ENCODE results near the gene DDX54.
"Not testable (repeated sequence)": the region's sequence is repeated elsewhere in the genome, so short reads cannot be mapped to it uniquely, and the experiment has no call there.

Gene DDX54

DNA sequence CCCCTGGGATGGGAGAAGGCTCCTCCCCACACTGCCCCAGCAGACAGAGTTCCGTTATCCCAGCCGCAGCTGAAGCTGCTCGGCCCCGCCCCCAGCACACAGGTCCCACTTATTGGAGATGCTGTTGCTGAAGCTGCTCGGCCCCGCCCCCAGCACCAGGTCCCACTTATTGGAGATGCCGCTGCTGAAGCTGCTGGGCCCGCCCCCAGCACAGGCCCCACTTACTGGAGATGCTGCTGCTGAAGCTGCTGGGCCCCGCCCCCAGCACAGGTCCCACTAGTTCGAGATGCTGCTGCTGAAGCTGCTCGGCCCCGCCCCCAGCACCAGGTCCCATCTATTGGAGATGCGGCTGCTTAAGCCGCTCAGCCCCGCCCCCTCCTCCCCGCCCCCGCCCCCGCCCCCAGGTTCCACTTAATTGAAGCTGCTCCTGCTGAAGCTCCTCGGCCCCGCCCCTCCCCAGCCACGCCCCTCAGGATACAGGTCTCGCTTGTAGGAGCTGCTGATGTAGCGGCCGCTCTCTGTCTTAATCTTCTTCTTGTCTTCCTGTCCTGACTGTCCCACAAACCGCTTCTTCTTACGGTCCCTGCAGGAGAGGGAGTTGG, 23.8 kb downstream of the DDX54 start:
- FAIRE-seq, result peak; percentile 11

DNA sequence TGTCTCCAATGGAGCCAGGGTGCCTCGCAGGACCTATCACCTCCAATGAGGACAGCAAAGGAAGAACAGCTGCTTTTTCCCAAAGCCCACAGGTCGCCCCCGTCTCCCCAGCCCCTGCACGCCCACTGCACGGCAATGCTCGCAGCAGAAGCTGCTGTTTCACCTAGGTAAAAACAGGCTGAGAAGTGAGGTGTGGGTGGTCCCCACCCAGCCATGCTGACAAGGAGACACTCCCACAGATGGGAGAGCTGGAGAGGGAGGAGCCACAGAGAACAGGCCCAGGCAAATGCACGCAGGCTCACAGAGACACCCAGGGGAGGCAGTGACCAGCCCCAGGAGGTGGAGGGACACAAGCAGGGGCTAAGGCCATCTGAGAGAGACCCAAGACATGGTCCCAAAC, 25.3 kb downstream of the DDX54 start:
- FAIRE-seq, result no peak

DNA sequence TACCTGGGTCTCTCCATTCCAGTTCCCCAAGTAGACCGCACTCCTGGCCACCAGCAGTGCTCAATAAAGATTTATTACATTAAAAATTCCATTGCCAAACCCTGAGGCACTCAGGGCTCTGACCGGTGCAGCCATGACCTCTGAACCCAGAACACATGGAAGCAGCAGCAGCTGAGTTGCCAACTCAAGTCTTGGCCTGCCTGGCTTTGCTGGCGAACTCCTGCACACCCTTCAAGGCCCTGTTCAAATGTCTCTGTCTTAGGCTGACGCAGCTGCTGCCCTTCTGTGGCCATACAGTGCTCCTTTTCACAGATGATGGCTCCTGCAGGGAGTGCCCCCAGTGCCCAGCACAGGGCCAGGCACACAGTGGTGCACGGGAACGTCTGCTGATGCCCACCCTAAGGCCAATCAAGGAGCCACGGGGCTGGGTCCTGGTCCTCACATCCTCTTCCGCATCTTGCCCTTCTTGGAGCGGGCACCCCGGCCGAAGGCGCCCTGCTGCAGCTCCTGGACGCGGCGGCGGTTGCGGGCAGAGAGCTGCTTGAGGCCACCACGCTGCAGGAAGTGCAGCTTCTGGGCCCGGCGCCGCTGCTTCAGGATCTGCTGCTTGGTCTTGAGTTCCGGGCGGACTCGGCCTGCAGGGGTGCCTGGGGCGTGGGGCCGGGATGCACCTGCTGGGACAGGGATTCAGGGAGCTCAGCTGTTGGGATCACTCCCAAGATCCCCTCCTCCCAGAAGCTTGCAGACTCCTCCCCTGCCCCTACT, 26.7 kb downstream of the DDX54 start:
- FAIRE-seq, result no peak

- FAIRE-seq, result no peak
These were observed 27.9 kb downstream of the DDX54 start for GRCh38 chr12:113157218-113157859.

- FAIRE-seq, result no peak
These were observed 29.6 kb downstream of the DDX54 start for GRCh38 chr12:113155646-113156045.

DNA sequence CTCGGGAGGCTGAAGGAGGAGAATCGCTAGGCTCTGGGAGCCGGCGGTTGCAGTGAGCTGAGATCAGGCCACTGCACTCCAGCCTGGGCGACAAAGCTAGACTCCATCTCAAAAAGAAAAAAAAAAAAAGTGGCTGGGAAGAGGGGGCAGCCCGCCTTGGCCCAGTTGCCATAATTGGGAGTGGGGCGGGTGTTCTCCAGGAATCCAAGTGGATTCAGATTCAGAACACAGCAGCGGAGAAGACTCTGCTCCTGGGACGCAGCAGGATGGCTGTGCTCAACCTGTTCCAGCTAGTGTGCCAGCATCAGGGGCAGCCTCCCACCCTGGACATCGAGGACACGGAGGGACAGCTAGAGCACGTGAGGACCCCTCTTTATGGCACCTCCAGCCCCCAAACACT, 30.2 kb downstream of the DDX54 start:
- FAIRE-seq, result no peak

- no peak for FAIRE-seq
These were observed 30.8 kb downstream of the DDX54 start for GRCh38 chr12:113154351-113154973.

- peak; percentile 20 for FAIRE-seq
These were observed 32.2 kb downstream of the DDX54 start for GRCh38 chr12:113152835-113153814.

DNA sequence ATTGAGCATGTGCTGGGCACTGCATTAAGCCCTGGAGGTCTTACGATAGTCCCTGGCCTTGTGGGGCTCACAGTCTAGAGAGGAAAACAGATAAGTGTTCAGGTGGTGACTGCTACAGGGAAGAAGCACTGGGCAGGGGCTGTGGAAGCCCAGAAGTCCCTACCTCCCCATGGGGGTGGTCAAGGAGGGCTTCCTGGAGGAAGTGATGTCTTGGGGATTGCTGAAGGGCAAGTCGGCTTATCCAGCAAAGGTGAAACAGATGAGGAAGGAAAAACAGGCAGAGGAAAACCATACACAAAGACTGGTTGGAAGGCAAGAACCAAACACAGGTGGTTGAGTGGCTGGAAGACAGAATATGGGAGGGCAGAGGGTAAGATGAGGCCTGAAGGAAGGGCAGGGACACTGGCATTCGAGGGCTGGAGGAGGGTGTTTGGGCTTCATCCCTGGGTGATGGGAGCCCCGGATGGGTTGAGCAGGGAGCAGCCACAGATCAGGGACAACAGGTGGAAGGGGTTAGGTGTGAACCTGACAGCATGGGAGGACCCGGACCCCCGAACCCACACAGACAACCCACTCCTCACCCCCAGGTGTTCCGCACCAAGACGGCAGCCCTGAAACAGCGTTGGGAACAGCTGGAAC, 33.0 kb downstream of the DDX54 start:
- FAIRE-seq, result no peak

GRCh38 chr12:113151655-113152054, 33.6 kb downstream of the DDX54 start:
- FAIRE-seq, result no peak

DNA sequence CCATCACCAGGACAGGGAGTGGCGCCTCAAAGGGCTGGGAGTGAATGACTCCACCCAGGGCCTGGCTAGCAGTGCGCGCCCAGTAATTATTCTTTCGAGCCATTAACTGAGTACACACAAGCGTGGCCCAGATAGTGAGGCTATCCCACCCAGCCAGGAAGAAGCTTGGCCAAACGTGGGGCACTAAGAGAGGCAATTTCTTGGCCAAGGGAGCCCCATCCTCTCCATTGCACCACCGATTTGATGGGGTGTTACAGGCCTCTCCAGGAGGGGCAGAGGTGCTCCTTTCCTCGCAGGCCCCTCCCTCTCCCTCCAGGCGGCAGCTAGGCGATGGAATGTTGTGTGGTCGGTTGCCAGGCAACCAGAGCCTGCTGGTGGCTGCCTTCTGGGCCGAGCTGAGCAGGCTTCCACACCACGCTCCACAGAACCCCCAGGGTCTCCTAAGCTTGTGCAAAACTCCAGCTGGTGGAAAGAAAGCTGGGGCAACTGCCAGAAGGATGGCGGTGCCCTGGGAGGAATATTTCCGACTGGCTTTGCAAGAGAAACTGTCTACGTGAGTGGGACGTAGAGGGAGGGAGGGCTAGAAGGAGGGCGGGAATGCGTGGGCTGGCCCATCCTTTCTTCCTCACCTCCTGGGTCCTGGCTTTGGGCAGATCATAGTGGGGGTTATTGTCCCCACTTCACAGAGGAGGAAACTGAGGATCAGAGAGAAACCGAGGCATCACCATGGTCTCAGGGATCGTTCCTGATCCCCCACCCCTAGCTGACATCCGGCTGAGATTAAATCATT, 35.7 kb downstream of the DDX54 start, which contains the start of gene CFAP73:
Gene CFAP73, plus strand, starts transcription at position 364 of the 790 bp plus-strand sequence. Its CDS starts 134 bp downstream, at position 498.
- no peak for FAIRE-seq

DNA sequence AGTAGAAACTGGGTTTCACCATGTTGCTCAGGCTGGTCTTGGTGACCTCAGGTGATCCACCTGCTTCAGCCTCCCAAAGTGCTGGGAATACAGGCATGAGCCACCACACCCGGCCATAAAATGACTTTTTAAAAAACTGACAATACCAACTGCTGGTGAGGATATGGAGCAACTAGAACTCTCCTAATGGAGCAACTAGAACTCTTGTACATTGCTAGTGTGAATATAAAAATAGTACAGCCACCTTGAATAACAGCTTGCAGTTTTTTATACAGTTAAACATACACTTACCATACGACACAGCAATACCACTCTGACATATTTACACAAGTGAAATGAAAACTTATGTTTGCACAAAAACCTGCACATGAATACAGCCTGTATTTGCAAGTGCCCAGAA, 38.3 kb downstream of the DDX54 start:
- FAIRE-seq, result no peak

DNA sequence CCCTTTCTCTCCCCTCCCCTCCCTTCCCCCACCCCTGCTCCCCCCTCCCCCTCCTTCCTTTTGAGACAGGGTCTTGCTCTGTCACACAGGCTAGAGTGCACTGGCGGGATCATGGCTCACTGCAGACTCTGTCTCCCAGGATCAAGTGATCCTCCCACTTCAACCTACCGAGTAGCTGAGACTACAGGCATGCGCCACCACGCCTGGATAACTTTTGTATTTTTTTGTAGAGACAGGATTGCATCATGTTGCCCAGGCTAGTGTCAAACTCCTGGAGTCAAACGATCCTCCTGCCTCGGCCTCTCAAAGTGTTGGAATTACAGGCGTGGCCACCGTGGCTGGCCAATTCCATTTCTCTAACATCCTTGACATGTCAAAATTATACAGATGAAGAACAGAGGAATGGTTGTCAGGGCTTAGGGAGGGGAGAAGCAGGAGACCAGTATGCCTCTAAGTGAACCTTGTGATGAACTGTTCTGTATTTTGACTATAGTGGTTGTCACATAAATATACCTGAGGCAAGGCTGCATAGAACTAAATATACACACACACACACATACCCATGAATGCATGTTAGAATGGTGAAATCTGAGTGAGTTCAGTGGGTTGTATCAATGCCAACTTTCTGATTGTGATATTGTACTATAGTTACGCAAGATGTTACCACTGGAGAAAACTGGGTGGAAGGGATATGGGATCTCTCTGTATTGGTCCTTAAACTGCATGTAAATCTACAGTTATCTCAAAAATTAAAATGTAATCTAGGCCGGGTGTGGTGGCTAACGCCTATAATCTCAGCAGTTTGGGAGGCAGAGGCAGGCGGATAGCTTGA, 39.3 kb downstream of the DDX54 start:
- FAIRE-seq, result no peak

DNA sequence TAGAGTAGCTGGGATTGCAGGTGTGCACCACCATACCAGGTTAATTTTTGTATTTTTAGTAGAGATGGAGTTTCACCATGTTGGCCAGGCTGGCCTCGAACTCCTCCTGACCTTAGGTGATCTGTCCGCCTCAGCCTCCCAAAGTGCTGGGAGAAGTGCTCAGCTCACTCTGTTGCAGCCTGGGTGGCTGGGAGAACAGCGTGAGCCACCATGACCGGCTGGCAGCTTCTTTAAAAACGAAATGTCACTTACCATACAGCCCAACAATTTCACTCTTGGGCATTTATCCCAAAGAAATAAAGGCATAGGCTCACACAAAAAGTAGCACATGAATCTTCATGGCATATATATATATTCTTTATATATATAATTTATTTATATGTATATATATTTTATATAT, 40.5 kb downstream of the DDX54 start:
- no peak for FAIRE-seq

DNA sequence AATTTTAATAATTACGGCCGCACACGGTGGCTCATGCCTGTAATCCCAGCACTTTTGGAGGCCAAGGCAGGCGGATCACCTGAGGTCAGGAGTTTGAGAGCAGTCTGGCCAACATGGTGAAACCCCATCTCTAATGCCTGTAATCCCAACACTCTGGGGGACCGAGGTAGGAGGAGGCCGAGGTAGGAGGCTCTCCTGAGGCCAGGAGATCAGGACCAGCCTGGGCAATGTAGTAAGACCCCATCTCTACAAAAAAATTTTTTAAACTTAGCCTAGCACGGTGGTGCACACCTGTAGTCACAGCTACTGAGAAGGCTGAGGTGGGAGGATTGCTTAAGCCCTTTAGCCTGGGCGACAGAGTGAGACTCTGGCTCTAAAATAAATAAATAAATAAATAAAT, 41.3 kb downstream of the DDX54 start:
- no peak for FAIRE-seq

DNA sequence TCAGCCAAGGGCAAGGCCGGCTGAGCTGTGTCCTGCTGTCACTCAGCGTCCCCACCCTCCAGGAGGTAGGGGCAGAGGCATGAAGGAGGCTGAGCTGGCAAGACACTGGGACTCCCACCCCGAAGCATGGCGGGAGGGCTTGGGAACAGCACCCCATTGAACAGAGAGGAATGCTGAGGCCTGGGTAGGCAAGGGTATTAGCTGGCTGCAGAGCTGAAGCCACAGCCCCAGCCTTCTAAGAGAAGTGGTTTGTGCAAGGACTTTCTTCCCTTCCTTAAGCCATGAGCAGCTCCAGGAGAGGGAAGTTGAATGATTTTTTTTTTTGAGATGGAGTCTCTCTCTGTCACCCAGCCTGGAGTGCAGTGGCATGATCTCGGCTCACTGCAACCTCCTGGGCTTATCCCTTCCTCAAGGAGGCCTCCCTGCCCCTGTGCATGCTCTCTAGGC, 42.4 kb downstream of the DDX54 start:
- no peak for FAIRE-seq

DNA sequence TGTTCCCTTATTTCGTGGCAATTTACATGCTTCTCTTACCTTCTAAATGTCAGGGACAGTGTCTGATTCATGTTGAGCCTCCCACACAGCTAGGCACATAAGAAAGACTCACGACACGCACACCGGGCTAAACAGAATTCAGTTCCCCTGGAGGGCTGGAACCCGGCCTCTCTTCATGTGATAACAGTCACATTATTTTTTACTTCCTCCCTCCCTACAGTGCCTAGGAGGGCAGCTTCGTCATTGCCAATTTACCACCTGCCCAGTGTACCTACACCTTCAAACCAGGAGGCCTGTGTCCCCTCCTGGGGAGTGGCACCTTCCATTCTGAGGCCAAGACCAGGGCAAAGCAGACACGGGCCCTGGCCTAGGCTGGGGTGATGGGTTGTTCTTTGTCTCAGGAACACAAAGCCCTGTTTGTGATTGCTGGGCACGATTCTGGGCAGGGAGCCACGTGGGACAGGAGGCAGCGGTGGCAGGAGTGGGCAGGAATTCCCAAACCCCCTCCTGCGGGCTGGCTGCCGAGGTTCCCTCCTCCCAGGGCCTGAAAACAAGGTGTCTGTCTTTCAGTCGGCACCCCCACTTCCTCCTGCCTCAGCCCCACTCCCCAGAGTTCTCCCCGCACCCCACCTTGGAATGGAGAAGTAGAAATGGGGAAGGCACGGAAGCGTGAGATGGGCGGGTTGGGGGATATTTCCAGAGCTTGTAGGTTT, 42.9 kb downstream of the DDX54 start:
- no peak for FAIRE-seq

GRCh38 chr12:113141716-113142115, 43.6 kb downstream of the DDX54 start:
- not testable (repeated sequence) for FAIRE-seq

GRCh38 chr12:113140706-113141105, 44.6 kb downstream of the DDX54 start:
- no peak for FAIRE-seq

Measured in TTC549 (cell line).